WTC11 (cell line): Measurements from ENCODE around the gene SERBP1. TPM values are rescaled to one million over a fixed set of nuclear protein-coding genes. Genes with fewer than 3 reads are reported as not detected.

Source experiments
- ATAC-seq: fragments of 200-7000 bp; cut with Tn5 transposase; 2 replicates; pipeline ENCODE4 v1.10.0; 2021; ENCODE audit warnings: mild to moderate bottlenecking, moderate library complexity
- CTCF ChIA-PET: fragments of 300-600 bp; sonication (Branson Sonifier 250); formaldehyde crosslinking; loops from one replicate; lab custom pipeline; 2021; ENCODE audit warnings: antibody characterized with exemption; lab: Charles Lee
- POLR2A ChIA-PET: fragments of 350-600 bp; sonication (Branson Sonifier 250); formaldehyde crosslinking; loops from one replicate; lab custom pipeline; 2021; ENCODE audit warnings: antibody characterized with exemption; lab: Charles Lee
- DNase-seq: peaks from one replicate; pipeline ENCODE4 v3.0.0; 2021; ENCODE audit warnings: low spot score
- H3K27ac Mint-ChIP-seq: 2 replicates; pipeline ENCODE4 v1.8.0; 2021; ENCODE audit warnings: mixed read lengths
- H3K27me3 Mint-ChIP-seq: 2 replicates; pipeline ENCODE4 v1.8.0; 2021; ENCODE audit warnings: low read depth, mild to moderate bottlenecking, moderate library complexity, mixed read lengths
- H3K36me3 Mint-ChIP-seq: 2 replicates; pipeline ENCODE4 v1.8.0; 2021; ENCODE audit warnings: mixed read lengths
- H3K4me1 Mint-ChIP-seq: 2 replicates; pipeline ENCODE4 v1.8.0; 2022; ENCODE audit warnings: mixed read lengths
- H3K4me3 Mint-ChIP-seq: 2 replicates; pipeline ENCODE4 v1.8.0; 2021; ENCODE audit warnings: mild to moderate bottlenecking, moderate library complexity, mixed read lengths
- H3K9me3 Mint-ChIP-seq: 2 replicates; pipeline ENCODE4 v1.8.0; 2021; ENCODE audit warnings: mixed read lengths
- ATF1 ChIP-seq: sonication (generic); formaldehyde crosslinking; IDR thresholded peaks from 2 replicates; pipeline ENCODE4 v1.8.1; 2023; ENCODE audit warnings: mild to moderate bottlenecking, moderate library complexity, missing genetic modification reagents
- ATF6 ChIP-seq: sonication (generic); formaldehyde crosslinking; IDR thresholded peaks from 2 replicates; pipeline ENCODE4 v1.8.1; 2023; ENCODE audit warnings: mild to moderate bottlenecking, missing genetic modification reagents
- E2F4 ChIP-seq: sonication (generic); formaldehyde crosslinking; IDR thresholded peaks from 2 replicates; pipeline ENCODE4 v1.8.1; 2022; ENCODE audit warnings: low read depth, mild to moderate bottlenecking, moderate library complexity, missing genetic modification reagents, borderline replicate concordance
- ETV6 ChIP-seq: sonication (generic); formaldehyde crosslinking; IDR thresholded peaks from 2 replicates; pipeline ENCODE4 v1.8.1; 2022; ENCODE audit warnings: mild to moderate bottlenecking, missing genetic modification reagents
- HMGA2 ChIP-seq: fragments of 250-450 bp; sonication (Bioruptor Pico); IDR thresholded peaks from 2 replicates; pipeline ENCODE4 v1.4.0; 2021; ENCODE audit warnings: mild to moderate bottlenecking, moderate library complexity
- HMGXB4 ChIP-seq: sonication (generic); formaldehyde crosslinking; IDR thresholded peaks from 2 replicates; pipeline ENCODE4 v1.8.1; 2023; ENCODE audit warnings: mild to moderate bottlenecking, moderate library complexity, missing genetic modification reagents
- JAZF1 ChIP-seq: fragments of 250-450 bp; sonication (Bioruptor Pico); IDR thresholded peaks from 2 replicates; pipeline ENCODE4 v1.9.0; 2021; ENCODE audit warnings: moderate library complexity, mild to moderate bottlenecking, inconsistent platforms
- KAT7 ChIP-seq: sonication (generic); formaldehyde crosslinking; IDR thresholded peaks from 2 replicates; pipeline ENCODE4 v1.8.1; 2023; ENCODE audit warnings: missing genetic modification reagents, mild to moderate bottlenecking, borderline replicate concordance
- PRRX2 ChIP-seq: fragments of 250-450 bp; sonication (Bioruptor Pico); IDR thresholded peaks from 2 replicates; pipeline ENCODE4 v1.8.0; 2021; ENCODE audit warnings: mild to moderate bottlenecking
- RELA ChIP-seq: sonication (generic); formaldehyde crosslinking; IDR thresholded peaks from 2 replicates; pipeline ENCODE4 v1.8.1; 2022; ENCODE audit warnings: missing genetic modification reagents, mild to moderate bottlenecking, borderline replicate concordance
- SMAD4 ChIP-seq: sonication (generic); formaldehyde crosslinking; IDR thresholded peaks from 2 replicates; pipeline ENCODE4 v1.8.0; 2022; ENCODE audit warnings: mild to moderate bottlenecking, missing genetic modification reagents
- TCF7 ChIP-seq: sonication (generic); formaldehyde crosslinking; IDR thresholded peaks from 2 replicates; pipeline ENCODE4 v1.8.0; 2022; ENCODE audit warnings: mild to moderate bottlenecking, low read depth, missing genetic modification reagents, moderate library complexity
- ZNF423 ChIP-seq: fragments of 250-450 bp; sonication (Bioruptor Pico); IDR thresholded peaks from 2 replicates; pipeline ENCODE4 v2.1.2; 2022; ENCODE audit warnings: mild to moderate bottlenecking, moderate library complexity
- total RNA-seq: library from RNA; stranded (reverse); gene quantifications from 3 replicates; pipeline ENCODE4 v1.2.3, GENCODE V29; 2021
- TF ChIP-seq, protein P1 (sequence below): fragments of 250-450 bp; sonication (Bioruptor Pico); IDR thresholded peaks from 2 replicates; pipeline ENCODE4 v2.1.2; 2022; ENCODE audit warnings: mild to moderate bottlenecking, moderate library complexity
- TF ChIP-seq, protein P2 (sequence below): sonication (generic); formaldehyde crosslinking; IDR thresholded peaks from 2 replicates; pipeline ENCODE4 v1.8.1; 2022; ENCODE audit warnings: missing genetic modification reagents, borderline replicate concordance
- TF ChIP-seq, protein P3 (sequence below): sonication (generic); formaldehyde crosslinking; IDR thresholded peaks from 2 replicates; pipeline ENCODE4 v1.8.0; 2022; ENCODE audit warnings: mild to moderate bottlenecking, missing genetic modification reagents

Gene SERBP1
- total RNA-seq, 1 experiment from 2014 or later, result 543 TPM

GRCh38 chr1:67407498-67407897 lies 22.7 kb downstream of the SERBP1 start:
- Mint-ChIP-seq H3K27ac (no peak overlapping the region), H3K27me3 (no peaks in the 10 kb centered on the region), H3K4me3 (no peak overlapping the region), H3K36me3 (peaks cover 18% of the 10 kb centered on the region), H3K4me1 (peaks cover 21% of the 10 kb centered on the region), H3K9me3 (no peaks in the 10 kb centered on the region)
- DNase-seq (no peak), ATAC-seq (no peak)
- TF ChIP-seq PRRX2, result no peak
- no peak for TF ChIP-seq TCF7 (CRISPR knock-in tag)
- no peak for TF ChIP-seq ATF1 (CRISPR knock-in tag)
- TF ChIP-seq, protein P1, sequence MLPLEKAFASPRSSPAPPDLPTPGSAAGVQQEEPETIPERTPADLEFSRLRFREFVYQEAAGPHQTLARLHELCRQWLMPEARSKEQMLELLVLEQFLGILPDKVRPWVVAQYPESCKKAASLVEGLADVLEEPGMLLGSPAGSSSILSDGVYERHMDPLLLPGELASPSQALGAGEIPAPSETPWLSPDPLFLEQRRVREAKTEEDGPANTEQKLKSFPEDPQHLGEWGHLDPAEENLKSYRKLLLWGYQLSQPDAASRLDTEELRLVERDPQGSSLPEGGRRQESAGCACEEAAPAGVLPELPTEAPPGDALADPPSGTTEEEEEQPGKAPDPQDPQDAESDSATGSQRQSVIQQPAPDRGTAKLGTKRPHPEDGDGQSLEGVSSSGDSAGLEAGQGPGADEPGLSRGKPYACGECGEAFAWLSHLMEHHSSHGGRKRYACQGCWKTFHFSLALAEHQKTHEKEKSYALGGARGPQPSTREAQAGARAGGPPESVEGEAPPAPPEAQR, result no peak
- no peak for TF ChIP-seq KAT7 (CRISPR knock-in tag)
- no peak for TF ChIP-seq SMAD4
- no peak for TF ChIP-seq ETV6 (CRISPR knock-in tag)
- TF ChIP-seq HMGXB4 (CRISPR knock-in tag), result no peak
- TF ChIP-seq ZNF423 (CRISPR knock-in tag), result no peak
- TF ChIP-seq ATF6, result no peak
- TF ChIP-seq, protein P2, sequence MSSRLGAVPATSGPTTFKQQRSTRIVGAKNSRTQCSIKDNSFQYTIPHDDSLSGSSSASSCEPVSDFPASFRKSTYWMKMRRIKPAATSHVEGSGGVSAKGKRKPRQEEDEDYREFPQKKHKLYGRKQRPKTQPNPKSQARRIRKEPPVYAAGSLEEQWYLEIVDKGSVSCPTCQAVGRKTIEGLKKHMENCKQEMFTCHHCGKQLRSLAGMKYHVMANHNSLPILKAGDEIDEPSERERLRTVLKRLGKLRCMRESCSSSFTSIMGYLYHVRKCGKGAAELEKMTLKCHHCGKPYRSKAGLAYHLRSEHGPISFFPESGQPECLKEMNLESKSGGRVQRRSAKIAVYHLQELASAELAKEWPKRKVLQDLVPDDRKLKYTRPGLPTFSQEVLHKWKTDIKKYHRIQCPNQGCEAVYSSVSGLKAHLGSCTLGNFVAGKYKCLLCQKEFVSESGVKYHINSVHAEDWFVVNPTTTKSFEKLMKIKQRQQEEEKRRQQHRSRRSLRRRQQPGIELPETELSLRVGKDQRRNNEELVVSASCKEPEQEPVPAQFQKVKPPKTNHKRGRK (CRISPR knock-in tag), result no peak
- no peak for TF ChIP-seq RELA
- no peak for TF ChIP-seq JAZF1 (CRISPR knock-in tag)
- TF ChIP-seq, protein P3, sequence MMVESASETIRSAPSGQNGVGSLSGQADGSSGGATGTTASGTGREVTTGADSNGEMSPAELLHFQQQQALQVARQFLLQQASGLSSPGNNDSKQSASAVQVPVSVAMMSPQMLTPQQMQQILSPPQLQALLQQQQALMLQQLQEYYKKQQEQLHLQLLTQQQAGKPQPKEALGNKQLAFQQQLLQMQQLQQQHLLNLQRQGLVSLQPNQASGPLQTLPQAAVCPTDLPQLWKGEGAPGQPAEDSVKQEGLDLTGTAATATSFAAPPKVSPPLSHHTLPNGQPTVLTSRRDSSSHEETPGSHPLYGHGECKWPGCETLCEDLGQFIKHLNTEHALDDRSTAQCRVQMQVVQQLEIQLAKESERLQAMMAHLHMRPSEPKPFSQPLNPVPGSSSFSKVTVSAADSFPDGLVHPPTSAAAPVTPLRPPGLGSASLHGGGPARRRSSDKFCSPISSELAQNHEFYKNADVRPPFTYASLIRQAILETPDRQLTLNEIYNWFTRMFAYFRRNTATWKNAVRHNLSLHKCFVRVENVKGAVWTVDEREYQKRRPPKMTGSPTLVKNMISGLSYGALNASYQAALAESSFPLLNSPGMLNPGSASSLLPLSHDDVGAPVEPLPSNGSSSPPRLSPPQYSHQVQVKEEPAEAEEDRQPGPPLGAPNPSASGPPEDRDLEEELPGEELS (CRISPR knock-in tag), result no peak
- TF ChIP-seq E2F4 (CRISPR knock-in tag), result no peak
- TF ChIP-seq HMGA2 (CRISPR knock-in tag), result no peak
- ChIA-PET POLR2A (no interaction called here), CTCF (interaction anchor here (1.1 to 2.0 kb wide), 3 partner anchors 59 to 358 kb away, joined by 4 to 5 read pairs (median 4); no protein-coding TSS in a partner anchor)
